ENCODE results near the gene AK4. TPM values are rescaled to one million over a fixed set of nuclear protein-coding genes. Genes with fewer than 3 reads are reported as not detected.

The AK4 gene
- total RNA-seq, 1 experiment from 2014 or later: 17.6 TPM

DNA sequence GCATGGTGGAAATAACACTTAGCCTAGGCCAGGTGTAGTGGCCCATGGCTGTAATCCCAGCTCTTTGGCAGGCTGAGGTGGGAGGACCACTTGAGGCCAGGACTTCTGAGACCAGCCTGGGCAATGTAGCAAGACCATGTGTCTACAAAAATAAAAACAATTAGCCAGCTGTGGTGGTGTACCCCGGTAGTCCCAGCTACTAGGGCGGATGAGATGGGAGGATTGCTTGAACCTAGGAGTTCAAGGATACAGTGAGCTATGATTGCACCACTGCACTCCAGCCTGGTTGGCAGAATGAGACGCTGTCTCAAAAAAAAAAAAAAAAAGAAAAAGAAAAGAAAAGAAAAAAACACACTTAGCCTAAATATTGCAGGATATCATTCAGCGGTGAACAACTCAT, 20.9 kb downstream of the AK4 start:
- TF ChIP-seq EZH2 (IDR thresholded peaks at IDR 0.05; ENCODE audit: low read depth): no peak
- TF ChIP-seq, protein P1, sequence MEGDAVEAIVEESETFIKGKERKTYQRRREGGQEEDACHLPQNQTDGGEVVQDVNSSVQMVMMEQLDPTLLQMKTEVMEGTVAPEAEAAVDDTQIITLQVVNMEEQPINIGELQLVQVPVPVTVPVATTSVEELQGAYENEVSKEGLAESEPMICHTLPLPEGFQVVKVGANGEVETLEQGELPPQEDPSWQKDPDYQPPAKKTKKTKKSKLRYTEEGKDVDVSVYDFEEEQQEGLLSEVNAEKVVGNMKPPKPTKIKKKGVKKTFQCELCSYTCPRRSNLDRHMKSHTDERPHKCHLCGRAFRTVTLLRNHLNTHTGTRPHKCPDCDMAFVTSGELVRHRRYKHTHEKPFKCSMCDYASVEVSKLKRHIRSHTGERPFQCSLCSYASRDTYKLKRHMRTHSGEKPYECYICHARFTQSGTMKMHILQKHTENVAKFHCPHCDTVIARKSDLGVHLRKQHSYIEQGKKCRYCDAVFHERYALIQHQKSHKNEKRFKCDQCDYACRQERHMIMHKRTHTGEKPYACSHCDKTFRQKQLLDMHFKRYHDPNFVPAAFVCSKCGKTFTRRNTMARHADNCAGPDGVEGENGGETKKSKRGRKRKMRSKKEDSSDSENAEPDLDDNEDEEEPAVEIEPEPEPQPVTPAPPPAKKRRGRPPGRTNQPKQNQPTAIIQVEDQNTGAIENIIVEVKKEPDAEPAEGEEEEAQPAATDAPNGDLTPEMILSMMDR (conservative IDR thresholded peaks at IDR 0.05): no peak
- H3K27ac ChIP-seq: no peak overlapping the region
- no peaks in the 10 kb centered on the region for H3K27me3 ChIP-seq (ENCODE audit: insufficient read depth, low read depth)
- H3K4me3 ChIP-seq: no peak overlapping the region
- H3K9me3 ChIP-seq (ENCODE audit: insufficient read depth, low read depth): no peaks in the 10 kb centered on the region
- H3K4me2 ChIP-seq: no peak overlapping the region
- no peak overlapping the region for H2AFZ ChIP-seq
- H3F3A ChIP-seq (ENCODE audit: insufficient read depth, low read depth): peaks cover 11% of the 10 kb centered on the region
- H4K20me1 ChIP-seq (ENCODE audit: insufficient read depth): no peaks in the 10 kb centered on the region
- no peaks in the 10 kb centered on the region for H3K36me3 ChIP-seq (ENCODE audit: low read depth)
- H3K4me1 ChIP-seq (replicated peaks; ENCODE audit: insufficient read depth): peaks cover 34% of the 10 kb centered on the region
- intact Hi-C loops (cut with micrococcal nuclease; ENCODE audit: unreplicated experiment): no loop called here
- ChIA-PET POLR2A (ENCODE audit: unreplicated experiment) (interaction anchor here (0.6 kb wide), 1 partner anchor 11 kb away, joined by 3 read pairs; no protein-coding TSS in a partner anchor), CTCF (no interaction called here)
- BruUV-seq (replicated peaks): no TSS peak
- H3K79me2 ChIP-seq (ENCODE audit: low read depth): peaks cover 65% of the 10 kb centered on the region
- no peak for DNase-seq
- H3K9me2 ChIP-seq (ENCODE audit: insufficient read depth): no peaks in the 10 kb centered on the region

DNA sequence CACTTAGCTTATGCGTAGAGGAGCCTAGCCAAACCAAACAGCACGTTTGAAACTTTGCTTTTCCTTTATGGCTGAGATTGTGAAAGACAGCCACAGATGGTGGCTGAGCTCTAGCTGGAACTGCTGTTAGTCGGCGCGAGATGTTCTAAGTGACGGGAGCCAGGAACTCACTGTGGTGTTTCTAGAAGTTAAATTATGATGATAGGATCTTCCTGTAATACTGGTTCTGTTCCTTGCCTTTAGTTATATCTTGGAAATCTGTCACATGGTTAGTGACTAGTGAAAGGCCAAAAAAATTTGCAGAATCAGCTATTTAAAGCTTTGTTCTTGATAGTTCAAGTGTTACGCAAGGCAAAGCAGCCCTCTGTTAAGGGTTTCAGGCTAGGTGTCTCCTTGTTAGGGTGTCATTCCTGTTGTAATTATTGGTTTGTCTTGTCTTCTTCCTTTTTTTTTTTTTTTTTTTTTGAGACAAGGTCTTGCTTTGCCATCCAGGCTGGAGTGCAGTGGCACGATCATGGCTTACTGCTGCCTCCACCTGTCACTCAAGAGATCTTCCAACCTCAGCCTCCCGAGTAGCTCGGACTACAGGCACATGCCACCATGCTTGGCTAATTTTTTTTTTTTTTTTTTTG, 22.6 kb downstream of the AK4 start:
- ChIA-PET CTCF (interaction anchor here (0.7 kb wide), 3 partner anchors 14 to 49 kb away, joined by 5 to 12 read pairs (median 11); no protein-coding TSS in a partner anchor), POLR2A (ENCODE audit: unreplicated experiment) (interaction anchor here (0.5 kb wide), 1 partner anchor 1973 kb away, joined by 3 read pairs; no protein-coding TSS in a partner anchor)
- H3K4me3 ChIP-seq: no peak overlapping the region
- no peaks in the 10 kb centered on the region for H4K20me1 ChIP-seq (ENCODE audit: insufficient read depth)
- intact Hi-C loops (cut with micrococcal nuclease; ENCODE audit: unreplicated experiment): loop anchor here (5.0 to 10.0 kb wide), 2 partner anchors 77 to 206 kb away; partner anchors contain the start of gene JAK1
- H3K4me2 ChIP-seq: peak overlapping the region; percentile 2; the same call in 1 of the 2 replicates
- no peaks in the 10 kb centered on the region for H3K27me3 ChIP-seq (ENCODE audit: insufficient read depth, low read depth)
- peak overlapping the region; percentile 21; the same call in 1 of the 2 replicates for H3K27ac ChIP-seq
- H3K79me2 ChIP-seq (ENCODE audit: low read depth): peaks cover 64% of the 10 kb centered on the region
- H3K4me1 ChIP-seq (replicated peaks; ENCODE audit: insufficient read depth): peaks cover 45% of the 10 kb centered on the region
- BruUV-seq (replicated peaks): no TSS peak
- peaks cover 16% of the 10 kb centered on the region for H3F3A ChIP-seq (ENCODE audit: insufficient read depth, low read depth)
- H2AFZ ChIP-seq: no peak overlapping the region
- H3K9me2 ChIP-seq (ENCODE audit: insufficient read depth): no peaks in the 10 kb centered on the region
- H3K36me3 ChIP-seq (ENCODE audit: low read depth): no peaks in the 10 kb centered on the region
- peak; percentile 48 to 87 for DNase-seq
- no peaks in the 10 kb centered on the region for H3K9me3 ChIP-seq (ENCODE audit: insufficient read depth, low read depth)
- TF ChIP-seq, protein P1 (conservative IDR thresholded peaks at IDR 0.05): no peak
- TF ChIP-seq EZH2 (IDR thresholded peaks at IDR 0.05; ENCODE audit: low read depth): no peak

DNA sequence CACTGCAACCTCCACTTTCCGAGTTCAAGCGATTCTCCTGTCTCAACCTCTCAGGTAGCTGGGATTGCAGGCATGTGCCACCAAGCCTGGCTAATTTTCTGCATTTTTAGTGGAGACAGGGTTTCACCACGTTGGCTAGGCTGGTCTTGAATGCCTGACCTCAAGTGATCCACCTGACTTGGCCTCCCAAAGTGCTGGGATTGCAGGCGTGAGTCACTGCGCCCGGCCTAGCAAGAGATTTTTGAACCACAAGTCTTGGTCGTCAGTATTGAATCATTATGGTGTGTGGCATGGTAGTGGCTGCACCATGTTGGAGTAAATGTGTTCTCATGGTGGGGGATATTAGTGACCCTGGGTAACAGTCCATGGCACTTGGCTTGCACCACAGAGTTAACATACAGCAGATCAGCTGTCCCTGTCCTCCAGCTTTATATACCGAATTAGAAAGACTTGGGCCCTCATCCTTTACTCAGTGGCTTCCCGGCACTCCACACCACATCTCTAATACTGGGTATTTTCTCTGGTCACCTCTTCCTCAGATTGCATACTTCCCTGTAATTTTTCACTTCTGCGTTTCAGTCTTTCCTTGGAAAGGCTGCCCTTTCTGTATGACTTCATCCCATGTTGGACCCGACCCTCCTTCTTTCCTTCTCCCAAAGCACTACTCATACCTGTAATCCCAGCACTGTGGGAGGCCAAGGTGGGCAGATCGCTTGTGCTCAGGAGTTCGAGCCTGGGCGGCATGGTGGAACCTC, 25.1 kb downstream of the AK4 start:
- intact Hi-C loops (cut with micrococcal nuclease; ENCODE audit: unreplicated experiment): loop anchor here (5.0 to 10.0 kb wide), 2 partner anchors 74 to 208 kb away; partner anchors contain the start of gene JAK1
- Histone ChIP-seq H2AFZ (no peak overlapping the region), H3K27ac (peak overlapping the region; percentile 81; the same call in 1 of the 2 replicates), H4K20me1 (ENCODE audit: insufficient read depth) (no peaks in the 10 kb centered on the region), H3K4me3 (no peak overlapping the region), H3K4me1 (replicated peaks; ENCODE audit: insufficient read depth) (peaks cover 70% of the 10 kb centered on the region), H3K36me3 (ENCODE audit: low read depth) (no peaks in the 10 kb centered on the region), H3F3A (ENCODE audit: insufficient read depth, low read depth) (peaks cover 36% of the 10 kb centered on the region), H3K4me2 (peak overlapping the region; percentile 69), H3K79me2 (ENCODE audit: low read depth) (peaks cover 65% of the 10 kb centered on the region), H3K9me3 (ENCODE audit: insufficient read depth, low read depth) (no peaks in the 10 kb centered on the region), H3K9me2 (ENCODE audit: insufficient read depth) (no peaks in the 10 kb centered on the region), H3K27me3 (ENCODE audit: insufficient read depth, low read depth) (no peaks in the 10 kb centered on the region)
- DNase-seq: no peak
- POLR2A ChIA-PET (ENCODE audit: unreplicated experiment): no interaction called here
- TF ChIP-seq, protein P1 (conservative IDR thresholded peaks at IDR 0.05): no peak
- TF ChIP-seq EZH2 (IDR thresholded peaks at IDR 0.05; ENCODE audit: low read depth): no peak
- BruUV-seq (replicated peaks): no TSS peak
- CTCF ChIA-PET: interaction anchor here (0.9 kb wide), 1 partner anchor 14 kb away, joined by 3 read pairs; no protein-coding TSS in a partner anchor

Measured in PC-9 (cell line).